Stimulated activated CD8-positive, alpha-beta memory T cell treated with anti-CD3 and anti-CD28 coated beads, Interleukin-4, amount 100 ng/mL, for 4 hours (primary cell): ENCODE data around the gene TBX20.

ENCODE experiments used
- DNase-seq, 2 donors: peaks; one replicate each; pipeline ENCODE4 v3.0.0-alpha.2; 2020; ENCODE audit warnings: low read depth in 2 of 2, low spot score in 1 of 2

Gene TBX20, protein sequence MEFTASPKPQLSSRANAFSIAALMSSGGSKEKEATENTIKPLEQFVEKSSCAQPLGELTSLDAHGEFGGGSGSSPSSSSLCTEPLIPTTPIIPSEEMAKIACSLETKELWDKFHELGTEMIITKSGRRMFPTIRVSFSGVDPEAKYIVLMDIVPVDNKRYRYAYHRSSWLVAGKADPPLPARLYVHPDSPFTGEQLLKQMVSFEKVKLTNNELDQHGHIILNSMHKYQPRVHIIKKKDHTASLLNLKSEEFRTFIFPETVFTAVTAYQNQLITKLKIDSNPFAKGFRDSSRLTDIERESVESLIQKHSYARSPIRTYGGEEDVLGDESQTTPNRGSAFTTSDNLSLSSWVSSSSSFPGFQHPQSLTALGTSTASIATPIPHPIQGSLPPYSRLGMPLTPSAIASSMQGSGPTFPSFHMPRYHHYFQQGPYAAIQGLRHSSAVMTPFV

DNA sequence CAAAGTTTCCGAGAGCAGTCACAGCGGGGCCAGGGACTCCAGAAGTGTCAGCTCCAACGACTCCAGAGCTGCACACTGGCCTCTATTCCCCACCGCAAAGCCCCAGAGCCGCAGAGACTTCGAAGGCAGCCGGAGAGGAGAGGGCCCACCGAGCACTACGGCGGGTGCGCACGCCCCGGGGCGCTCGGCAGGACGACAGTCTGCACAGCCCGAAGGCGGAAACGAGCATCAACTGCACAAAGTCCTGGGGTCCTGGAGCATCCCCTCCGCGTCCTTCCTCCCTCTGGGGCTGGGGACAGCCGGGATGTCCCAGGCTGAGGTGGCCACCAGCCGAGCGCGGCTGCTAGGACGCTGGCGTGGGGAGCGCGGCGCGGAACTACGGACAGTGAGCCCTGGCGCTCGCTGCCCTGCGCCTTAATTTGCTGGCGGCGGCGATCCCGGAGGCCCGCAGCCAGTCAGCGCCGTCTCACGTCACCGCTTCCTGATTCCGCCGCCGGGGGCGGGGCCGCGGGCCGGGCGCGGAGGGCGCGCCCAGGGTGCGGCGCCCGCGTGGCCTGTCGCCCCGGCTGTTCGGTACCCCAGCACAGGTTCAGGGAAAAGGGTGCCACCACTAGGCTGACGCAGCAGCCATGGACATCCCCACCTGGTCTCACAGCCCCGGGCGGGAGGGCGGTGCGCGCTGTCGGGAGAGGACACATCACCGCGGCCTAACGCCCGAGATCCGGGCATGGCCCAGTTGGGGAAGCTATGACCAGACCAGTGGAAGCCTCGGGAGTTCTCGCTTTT is at the start of gene TBX20:
TBX20 (minus strand) TSS at position 391 of the 786 bp plus-strand sequence. CDS start 480 bp downstream, outside the sequence.
- DNase-seq: no peak

DNA sequence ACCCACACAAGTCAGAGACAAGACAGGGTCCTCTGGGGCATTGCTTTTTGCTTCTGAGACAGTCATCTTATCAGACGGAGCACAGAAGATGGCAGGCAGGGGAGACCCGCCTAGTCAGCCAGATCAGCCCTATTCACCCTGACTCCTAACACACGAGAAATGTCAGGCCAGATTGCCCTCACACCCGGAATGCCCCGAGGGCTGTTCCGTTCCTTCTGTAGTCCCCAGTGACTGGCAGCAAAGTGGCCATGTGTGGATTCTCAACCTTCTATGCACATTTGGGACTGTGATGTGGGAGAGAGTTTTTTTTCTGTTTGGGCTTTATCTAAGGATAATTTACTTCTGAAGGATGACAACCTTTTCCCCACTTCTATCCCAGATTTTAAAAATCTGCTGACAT is 35.5 kb upstream of the TBX20 start:
- no peak for DNase-seq

DNA sequence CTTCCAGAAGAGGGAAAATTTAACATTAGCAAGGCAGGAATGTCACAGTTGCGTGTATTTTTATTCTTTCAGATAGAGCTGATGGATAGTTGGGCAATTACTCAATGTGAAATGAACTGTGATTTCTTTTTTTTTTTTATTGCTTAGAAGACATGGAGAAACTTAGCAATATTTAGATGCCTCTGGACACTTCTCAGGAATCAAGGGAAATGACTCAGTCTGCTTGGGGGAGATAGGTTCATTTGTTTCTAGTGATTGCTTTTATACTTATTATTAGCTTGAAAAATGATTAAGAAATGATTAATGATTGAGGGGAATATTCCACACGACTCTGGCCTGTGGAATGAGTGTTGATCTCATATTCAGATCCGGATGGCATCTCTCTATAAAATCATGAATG is 33.1 kb upstream of the TBX20 start:
- no peak for DNase-seq

DNA sequence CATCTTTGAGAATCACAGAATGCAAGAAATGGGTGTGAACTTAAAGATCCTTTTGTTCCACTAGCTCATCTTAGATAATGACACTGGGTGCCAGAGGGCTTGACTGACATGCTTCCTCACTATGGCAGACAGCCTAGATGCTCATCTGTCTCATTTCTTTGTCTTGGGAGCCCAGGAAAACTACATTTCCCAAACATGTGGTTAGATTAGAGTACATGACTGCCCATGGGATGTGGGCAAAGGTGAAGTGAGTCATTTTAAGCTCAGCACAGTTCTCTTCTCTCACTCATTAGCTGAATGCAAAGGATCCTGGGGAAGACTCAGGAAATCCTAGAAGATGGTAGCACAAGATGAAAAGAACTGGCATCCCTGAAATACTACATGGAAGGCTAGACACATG is 32.5 kb upstream of the TBX20 start:
- no peak for DNase-seq

DNA sequence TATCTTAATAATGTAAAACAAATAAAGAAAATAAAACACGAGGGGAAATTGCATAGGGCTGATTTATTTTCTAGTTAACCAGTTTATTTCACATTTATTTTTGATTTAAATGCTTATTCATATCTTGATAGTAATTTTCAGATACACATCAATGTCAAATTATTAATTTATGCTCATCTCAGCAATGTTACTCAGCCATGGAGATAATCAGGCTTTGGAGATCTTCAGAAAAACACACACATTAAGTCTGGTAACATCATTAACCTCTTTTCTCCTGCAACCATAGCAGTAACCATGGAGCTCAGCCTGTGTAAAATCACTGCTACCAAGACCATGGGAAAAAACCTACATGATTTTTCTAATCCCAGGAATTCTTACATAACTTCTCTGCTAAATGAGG is 31.9 kb upstream of the TBX20 start:
- no peak for DNase-seq

DNA sequence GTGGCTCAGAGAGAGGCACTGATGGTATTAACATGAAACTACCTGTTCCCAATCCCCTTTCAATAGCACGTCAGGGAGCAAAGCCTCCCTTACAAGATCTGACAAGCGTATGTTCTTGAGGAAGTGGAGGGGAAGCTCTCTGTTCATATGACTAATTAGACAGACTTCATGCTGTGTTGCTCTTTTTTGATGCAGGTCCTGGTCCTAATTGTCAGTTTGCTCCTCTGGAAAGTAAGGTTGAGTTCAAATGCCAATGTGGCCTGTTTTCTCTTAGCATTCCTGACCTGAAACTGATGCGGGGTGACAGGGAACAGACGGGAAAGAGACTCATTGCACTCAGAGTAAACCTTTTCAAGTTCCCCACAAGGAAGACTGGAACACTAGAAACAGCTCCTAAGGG is 27.0 kb upstream of the TBX20 start:
- no peak for DNase-seq

DNA sequence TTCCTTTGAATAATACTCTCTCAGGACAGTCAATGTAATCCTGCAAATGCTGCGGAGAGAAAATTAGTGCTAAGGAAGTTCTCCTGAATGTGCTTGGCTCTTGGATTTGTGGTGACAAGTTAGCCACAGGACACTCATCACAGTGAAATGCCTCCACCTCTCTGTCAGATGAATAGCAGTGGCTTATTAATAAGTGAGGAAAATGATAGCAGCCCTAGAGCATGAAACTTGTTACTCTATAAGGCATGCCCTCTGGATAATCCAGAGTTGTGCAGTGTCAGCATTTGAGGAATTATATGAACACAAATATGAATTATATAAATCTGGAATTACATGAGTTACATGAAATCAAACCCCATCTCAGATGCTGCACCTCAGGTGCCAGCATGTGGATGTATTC is 23.5 kb upstream of the TBX20 start:
- DNase-seq: no peak

DNA sequence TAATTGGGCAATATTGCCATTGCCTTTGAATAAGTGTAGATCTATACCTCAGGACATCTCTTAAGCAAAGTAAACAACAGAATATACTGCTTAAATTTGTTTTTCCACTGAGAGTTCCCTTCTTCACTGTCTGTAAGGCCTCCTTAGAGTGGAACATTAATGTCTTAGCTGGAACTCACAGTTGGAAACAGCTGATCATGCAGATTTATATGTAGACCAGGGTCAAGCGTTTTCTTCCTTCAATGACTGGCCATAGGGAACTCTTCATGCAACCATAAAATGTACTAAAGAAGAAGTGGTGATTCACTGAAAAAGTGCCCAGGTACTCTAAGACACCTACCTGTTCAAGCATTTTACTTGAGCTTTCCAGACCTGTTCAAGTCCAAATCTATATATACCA is 18.3 kb upstream of the TBX20 start:
- DNase-seq: no peak

DNA sequence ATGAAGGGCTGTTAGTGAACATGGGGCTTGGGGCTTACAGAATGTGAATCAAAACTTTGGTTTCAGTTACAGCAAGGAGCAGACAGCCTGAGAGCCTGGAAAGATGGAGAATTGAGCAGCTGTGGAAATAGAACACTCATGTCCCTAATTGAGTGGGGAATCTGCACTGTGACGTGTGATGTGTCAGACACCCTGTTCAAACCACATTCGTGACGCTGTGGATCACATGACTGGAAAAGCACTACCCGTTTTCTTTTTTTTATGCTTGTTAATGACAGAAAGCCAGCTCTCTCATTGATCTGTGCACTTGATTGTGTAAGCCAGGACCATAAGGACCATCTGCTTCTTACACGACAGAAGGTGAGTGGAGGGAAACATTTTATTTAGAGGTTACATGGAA is 15.1 kb upstream of the TBX20 start:
- DNase-seq: no peak

DNA sequence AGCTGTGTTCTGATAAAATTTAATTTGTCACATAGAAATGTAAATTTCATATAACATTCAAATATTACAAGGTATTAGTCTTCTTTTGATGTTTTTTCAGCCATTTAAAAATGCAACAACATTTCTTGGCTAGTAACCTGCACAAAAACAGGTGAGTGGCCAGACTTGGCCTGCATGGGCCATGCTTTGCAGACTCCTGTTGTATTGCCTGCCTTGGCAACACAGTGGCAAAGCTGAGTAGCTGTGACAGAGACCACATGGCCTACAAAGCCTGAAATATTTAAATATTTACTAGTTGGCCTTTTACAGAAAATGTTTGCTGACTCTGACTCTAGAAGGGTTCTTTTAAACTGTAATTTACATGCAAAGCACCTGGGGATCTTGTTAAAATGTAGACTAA is 13.5 kb upstream of the TBX20 start:
- DNase-seq: no peak

DNA sequence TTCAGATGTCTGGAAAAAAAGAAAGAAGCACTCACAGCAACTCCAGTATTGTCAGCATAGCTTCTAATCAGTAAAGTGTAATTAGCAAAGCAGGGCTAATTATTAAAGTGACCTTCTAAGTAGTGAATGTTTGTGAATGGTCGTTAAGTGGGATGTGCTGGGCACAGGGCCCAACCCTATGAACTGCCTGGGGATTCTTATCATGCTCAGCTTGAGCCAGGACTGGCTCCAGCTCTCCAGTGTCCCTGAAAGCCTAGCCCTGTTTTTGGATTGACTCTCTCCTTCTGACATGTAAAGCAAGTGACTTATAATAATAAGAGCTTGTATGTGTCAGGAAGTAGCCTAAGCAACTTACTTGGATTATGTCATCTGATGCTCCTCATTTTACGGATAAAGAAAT is 9.5 kb upstream of the TBX20 start:
- DNase-seq: no peak

DNA sequence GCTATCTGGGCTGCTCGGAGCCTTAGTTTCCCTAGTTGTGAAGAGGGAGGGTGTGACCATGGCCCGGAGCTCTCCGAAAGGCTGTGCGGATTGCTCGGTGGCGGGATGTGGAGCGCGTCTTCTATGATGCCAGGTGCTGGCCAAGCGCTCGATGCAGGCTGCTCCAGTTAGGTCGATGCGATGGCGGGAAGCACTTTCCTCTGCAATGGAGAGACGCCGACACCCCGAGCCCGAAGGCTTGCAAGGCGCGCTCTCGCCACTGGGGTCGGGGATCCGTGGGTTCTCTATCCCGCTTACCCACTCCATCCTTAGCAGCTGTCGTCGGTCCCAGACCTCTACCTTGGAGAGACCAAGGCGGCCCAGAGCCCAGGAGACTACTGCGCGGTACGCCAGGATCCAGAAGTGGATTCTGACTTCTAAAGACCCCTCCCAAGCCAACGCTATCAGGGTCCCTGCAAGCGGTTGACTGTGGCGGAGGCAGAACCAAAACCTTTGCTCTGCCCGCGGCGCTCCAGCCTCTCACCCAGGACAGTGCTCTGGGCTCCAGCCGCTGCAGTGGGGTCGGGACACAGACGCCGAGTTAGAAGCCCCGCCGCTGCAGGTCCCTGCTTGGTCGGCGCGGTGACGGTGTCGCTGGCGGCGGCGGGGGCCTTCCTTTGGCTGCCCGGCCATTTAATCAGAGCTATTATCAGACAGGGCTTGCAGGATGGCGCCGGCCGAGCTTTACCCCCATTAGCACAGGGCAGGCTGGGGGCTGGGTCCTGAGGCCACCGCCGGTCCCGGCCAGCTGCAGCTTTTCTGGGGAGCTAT is 7.8 kb upstream of the TBX20 start:
- no peak for DNase-seq

DNA sequence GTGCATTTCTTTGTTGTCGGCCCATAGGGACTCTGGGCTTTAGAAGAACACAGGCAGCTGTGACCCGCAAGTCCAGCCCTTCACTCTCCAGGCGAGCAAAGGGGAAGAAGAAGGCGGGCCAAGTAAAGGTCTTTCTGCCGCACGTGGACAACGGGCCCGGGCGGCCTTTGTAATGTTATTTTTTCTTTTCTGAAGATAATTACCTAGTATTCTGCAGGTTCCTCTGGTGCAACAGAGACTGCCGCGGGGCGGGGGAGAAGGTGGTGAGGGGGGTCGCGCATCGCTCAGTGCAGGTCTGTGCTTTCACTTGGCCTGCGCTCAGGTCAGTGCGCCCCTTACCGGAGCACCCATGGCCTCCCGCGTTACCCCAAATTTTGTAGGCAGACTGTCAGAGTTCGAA is 7.1 kb upstream of the TBX20 start:
- DNase-seq: no peak

DNA sequence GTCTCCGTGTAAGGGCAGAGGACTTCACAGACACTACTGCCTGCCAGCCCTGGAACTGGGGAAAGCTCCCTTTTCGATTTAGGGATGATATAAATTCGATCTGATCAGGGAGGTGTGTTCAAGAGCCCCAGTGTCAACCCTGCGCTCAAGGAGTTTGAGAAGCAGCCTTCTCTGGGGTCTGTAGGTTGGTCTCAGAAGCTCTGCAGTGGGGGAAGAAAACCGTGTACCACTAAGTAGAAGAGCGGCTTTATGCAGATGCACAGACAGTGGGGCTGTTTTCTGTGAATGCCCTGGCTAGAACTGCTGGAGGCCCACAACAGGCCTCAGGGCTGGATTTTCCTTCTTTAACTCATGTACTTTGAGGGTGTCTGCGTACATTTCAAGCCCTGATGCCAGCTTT is 6.3 kb upstream of the TBX20 start:
- no peak for DNase-seq

DNA sequence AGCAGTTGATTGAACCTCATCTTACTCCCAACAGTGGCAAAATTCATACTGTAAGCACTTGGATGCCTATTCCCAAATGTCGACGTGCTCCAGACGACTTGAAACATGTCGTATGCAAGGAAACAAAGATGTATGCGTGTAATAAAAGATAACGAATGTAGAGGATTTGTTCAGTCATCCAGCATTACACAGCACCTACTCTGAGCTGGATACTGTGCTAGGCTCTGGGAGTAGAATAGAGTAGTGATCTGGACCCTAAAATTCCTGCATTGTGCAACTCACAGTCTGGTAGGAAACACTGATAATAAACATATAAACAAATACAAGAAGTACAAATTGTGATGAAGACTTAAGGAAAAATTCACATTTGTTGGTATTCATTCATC is 5.6 kb upstream of the TBX20 start:
- no peak for DNase-seq

DNA sequence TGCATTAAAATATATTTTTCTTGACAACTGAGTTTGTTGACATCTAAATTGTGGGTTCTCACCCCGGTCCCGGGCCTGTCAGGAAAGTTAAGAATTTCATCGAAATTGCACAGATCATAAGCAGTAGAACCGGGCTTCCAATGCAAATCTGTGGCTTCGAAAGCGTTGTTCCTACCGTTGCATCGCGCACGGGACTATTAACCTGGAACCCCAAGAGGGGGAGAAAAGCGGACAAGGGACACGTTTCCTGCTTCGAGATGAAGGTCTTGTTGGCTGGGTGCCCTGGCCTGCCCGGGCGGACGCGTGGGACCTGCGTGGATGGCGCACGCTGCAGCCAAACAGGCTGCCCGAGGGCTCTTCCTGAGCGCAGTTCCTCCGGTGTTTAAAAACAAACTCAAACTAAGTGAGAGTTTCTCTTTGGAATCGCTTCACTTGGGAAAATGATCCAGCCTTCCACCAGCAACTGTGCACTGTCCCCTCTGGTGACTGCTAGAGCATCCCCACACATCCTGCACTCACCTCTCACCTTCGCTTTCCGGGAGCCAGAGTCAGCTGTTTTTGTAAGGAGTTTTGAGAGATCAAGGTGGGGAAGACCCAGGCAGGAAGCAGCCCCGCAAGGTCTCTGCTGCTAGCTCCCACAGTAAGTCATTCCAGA is 5.1 kb upstream of the TBX20 start:
- no peak for DNase-seq

DNA sequence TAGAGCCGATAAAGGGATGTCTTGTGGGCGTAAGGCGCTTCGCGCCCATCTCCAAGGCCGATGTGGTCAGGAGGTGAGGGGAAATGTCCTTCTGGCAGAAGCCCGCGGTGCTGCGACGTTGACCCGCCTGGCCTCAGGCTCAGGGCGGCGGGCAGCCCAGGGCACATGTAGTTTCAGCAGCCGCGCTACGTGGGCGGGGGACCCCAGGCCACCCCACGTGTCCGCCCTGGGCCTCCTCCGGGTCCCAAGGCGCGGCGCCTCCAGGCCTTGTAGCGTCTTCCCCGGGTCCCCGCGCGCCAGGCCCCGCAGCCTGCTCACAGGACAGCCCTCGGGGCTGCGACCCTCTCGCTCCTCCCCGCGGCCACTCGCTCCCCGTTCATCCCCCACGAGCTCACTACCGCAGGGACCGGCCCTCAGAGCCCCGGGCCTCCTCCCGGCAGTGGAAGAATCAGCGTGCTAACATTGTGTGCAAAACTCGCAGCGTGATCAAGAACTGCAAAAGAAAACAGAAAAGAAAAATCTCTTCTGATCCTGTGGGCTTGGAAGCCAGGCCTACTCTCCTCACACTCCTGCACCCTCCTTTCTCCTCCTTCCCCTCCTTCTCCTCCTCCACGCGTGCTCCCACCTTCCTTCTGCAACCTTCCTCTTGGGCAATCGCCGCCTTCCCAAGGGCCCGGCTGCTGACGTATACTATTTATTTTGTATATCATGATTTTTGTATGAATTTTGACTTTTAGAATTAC is 4.4 kb upstream of the TBX20 start:
- DNase-seq: no peak

DNA sequence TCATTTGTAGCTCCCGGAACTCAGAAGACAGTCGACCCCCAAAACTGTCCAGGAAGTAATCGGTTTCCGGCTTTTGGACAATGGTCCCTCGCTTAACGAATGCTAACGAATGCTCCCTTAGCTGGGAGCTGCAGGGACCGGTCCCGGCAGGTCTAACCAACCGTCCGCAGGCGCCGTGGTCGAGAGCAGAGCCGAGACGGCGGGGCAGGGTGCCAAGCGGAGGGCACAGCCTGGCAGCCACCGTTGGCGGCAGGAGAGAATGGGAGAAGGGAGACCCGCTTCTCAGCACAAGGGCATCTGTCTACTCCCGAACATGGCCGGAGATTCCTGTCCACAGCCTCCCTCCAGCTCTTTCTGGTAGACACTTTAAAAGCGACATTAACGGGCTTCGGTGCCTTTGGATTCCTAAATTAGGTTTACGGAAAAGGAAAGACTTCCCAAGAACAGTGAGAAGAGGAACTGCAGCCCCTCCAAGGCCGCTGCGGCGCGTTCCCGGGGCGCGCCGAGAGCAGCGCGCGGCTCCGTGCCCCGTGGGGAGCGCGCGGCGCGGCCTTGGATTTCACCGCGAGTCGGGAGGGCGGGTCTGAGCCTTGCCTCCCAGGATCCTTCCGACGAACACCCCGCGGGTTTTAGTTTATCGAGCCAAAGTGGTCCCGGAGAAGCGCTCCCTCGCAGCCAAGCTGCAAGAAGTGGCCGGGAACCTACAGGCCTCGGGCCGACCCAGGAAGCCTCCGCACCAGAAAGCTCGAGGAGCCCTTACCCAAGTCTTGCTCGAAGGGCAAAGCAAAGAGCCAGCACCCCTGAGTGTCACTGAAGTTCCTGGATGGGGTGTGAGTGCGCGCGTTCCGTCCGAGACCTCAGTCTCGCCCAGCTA is 3.6 kb upstream of the TBX20 start:
- DNase-seq: no peak
